Measurements from ENCODE around the gene BAX. TPM values are rescaled to one million over a fixed set of nuclear protein-coding genes. Genes with fewer than 3 reads are reported as not detected.
A peak's percentile ranks its signal among the peaks of the same experiment; 100 is the strongest.

BAX gene
- total RNA-seq, 4 donors from 2014 or later: 15.5 to 36.3 (median 31.1) TPM

- peak; percentile 90 to 97 for DNase-seq (ENCODE audit: low spot score in 2 of 2)
- peak overlapping the region; percentile 80 for H3K4me3 ChIP-seq (ENCODE audit: low read depth, poor library complexity, severe bottlenecking)
- intact Hi-C loops (cut with DNase I; ENCODE audit: low total_unique reads): no loop called here
- TF ChIP-seq, protein P1, sequence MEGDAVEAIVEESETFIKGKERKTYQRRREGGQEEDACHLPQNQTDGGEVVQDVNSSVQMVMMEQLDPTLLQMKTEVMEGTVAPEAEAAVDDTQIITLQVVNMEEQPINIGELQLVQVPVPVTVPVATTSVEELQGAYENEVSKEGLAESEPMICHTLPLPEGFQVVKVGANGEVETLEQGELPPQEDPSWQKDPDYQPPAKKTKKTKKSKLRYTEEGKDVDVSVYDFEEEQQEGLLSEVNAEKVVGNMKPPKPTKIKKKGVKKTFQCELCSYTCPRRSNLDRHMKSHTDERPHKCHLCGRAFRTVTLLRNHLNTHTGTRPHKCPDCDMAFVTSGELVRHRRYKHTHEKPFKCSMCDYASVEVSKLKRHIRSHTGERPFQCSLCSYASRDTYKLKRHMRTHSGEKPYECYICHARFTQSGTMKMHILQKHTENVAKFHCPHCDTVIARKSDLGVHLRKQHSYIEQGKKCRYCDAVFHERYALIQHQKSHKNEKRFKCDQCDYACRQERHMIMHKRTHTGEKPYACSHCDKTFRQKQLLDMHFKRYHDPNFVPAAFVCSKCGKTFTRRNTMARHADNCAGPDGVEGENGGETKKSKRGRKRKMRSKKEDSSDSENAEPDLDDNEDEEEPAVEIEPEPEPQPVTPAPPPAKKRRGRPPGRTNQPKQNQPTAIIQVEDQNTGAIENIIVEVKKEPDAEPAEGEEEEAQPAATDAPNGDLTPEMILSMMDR (IDR thresholded peaks at IDR 0.05): no peak
- WGBS, 2 donors: 10 to 12% methylated on average over 36 of the region's 36 CpGs
Observed at GRCh38 chr19:48965806-48966540, 11.3 kb downstream of the BAX start.

- peak overlapping the region; percentile 80 for H3K4me3 ChIP-seq (ENCODE audit: low read depth, poor library complexity, severe bottlenecking)
- no peak for DNase-seq (ENCODE audit: low spot score in 2 of 2)
- WGBS, 2 donors: 84 to 85% methylated on average over 10 of the region's 10 CpGs
- TF ChIP-seq POLR2A (IDR thresholded peaks at IDR 0.05): no peak
- TF ChIP-seq, protein P1 (IDR thresholded peaks at IDR 0.05): no peak
- intact Hi-C loops (cut with DNase I; ENCODE audit: low total_unique reads): no loop called here
Observed at GRCh38 chr19:48966541-48967345, 12.1 kb downstream of the BAX start.

DNA sequence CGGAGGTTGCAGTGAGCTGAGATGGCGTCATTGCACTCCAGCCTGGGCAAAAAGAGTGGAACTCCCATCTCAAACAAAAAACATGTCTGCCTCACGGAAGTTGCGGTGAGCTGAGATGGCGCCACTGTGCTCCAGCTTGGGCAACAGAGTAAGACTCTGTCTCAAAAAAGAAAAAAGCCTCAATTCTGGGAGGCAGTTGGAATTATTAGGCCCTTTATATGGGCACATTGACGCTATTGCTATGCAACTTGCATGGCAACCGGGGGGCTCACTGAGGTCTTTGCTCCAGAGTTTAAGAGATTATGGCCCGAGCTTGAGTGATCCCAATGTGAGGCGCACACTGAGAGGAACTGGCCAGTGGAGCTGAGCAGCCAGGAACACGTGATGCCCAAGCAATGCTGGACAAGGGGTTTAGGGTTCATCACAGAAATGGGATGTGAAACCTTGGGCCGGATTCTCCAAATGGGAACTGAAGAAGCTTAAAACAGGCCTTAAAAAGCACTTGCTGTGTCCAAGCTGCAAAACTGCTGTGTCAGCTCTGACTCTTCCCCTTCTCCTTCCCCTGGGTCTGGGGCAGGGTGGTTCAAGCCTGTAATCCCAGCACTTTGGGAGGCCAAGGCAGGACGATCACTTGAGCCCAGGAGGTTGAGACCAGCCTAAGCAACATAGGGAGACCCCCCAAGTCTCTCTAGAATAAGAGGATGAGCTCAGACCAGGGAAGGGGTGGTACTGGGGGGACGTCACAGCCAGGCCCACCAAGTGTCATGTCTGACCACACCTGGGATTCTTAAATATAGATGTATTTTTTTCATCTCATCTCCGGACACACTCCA, 12.9 kb downstream of the BAX start:
- no peak overlapping the region for H3K4me3 ChIP-seq (ENCODE audit: low read depth, poor library complexity, severe bottlenecking)
- 67 to 75% methylated on average over 14 of the region's 14 CpGs for WGBS, 2 donors
- no peak for DNase-seq (ENCODE audit: low spot score in 2 of 2)
- intact Hi-C loops (cut with DNase I; ENCODE audit: low total_unique reads): no loop called here
- TF ChIP-seq, protein P1 (IDR thresholded peaks at IDR 0.05): no peak
- TF ChIP-seq POLR2A (IDR thresholded peaks at IDR 0.05): no peak

GRCh38 chr19:48968179-48968661, 13.5 kb downstream of the BAX start:
- intact Hi-C loops (cut with DNase I; ENCODE audit: low total_unique reads): no loop called here
- WGBS, 2 donors: 49 to 53% methylated on average over 4 of the region's 4 CpGs
- TF ChIP-seq, protein P1 (IDR thresholded peaks at IDR 0.05): no peak
- TF ChIP-seq POLR2A (IDR thresholded peaks at IDR 0.05): no peak
- no peak overlapping the region for H3K4me3 ChIP-seq (ENCODE audit: low read depth, poor library complexity, severe bottlenecking)
- no peak for DNase-seq (ENCODE audit: low spot score in 2 of 2)

- no peak overlapping the region for H3K4me3 ChIP-seq (ENCODE audit: low read depth, poor library complexity, severe bottlenecking)
- 66 to 67% methylated on average over 15 of the region's 15 CpGs for WGBS, 2 donors
- no peak for DNase-seq (ENCODE audit: low spot score in 2 of 2)
- intact Hi-C loops (cut with DNase I; ENCODE audit: low total_unique reads): no loop called here
- TF ChIP-seq, protein P1 (IDR thresholded peaks at IDR 0.05): no peak
- TF ChIP-seq POLR2A (IDR thresholded peaks at IDR 0.05): no peak
Observed at GRCh38 chr19:48968813-48969218, 14.1 kb downstream of the BAX start.
